Measurements from ENCODE around the gene CDK19. TPM values are rescaled to one million over a fixed set of nuclear protein-coding genes. Genes with fewer than 3 reads are reported as not detected.
"Not testable (repeated sequence)": the region's sequence is repeated elsewhere in the genome, so short reads cannot be mapped to it uniquely, and the experiment has no call there.

The CDK19 gene
- total and polyA plus RNA-seq, 12 donors = 3.5 to 59.1 (median 7.9) TPM

GRCh38 chr6:110756817-110757216 lies 58.5 kb downstream of the CDK19 start:
- WGBS, 4 donors = 73 to 85% (median 79%) methylated on average over 2 of the region's 2 CpGs
- intact Hi-C loops (cut with DNase I) = no loop called here
- Histone ChIP-seq H3K27ac (no peak overlapping the region), H3K27me3 (no peaks in the 10 kb centered on the region), H3K4me1 (replicated peaks in 1 of 2) (no peaks in the 10 kb centered on the region), H3K9me3 (replicated peaks in 1 of 3) (no peaks in the 10 kb centered on the region), H3K36me3 (replicated peaks in 1 of 2) (no peaks in the 10 kb centered on the region), H3K4me3 (no peak overlapping the region)
- no peak for TF ChIP-seq POLR2A (IDR thresholded peaks at IDR 0.05)
- TF ChIP-seq CTCF (IDR thresholded peaks at IDR 0.05) = no peak
- DNase-seq = no peak

GRCh38 chr6:110755411-110755834 lies 59.8 kb downstream of the CDK19 start:
- no peaks in the 10 kb centered on the region for H3K36me3 ChIP-seq (replicated peaks in 1 of 2)
- no peak overlapping the region for H3K27ac ChIP-seq
- 76 to 87% (median 80%) methylated on average over 3 of the region's 3 CpGs for WGBS, 4 donors
- no peaks in the 10 kb centered on the region for H3K9me3 ChIP-seq (replicated peaks in 1 of 3)
- no peak overlapping the region for H3K4me3 ChIP-seq
- intact Hi-C loops (cut with DNase I) = no loop called here
- no peak for TF ChIP-seq CTCF (IDR thresholded peaks at IDR 0.05)
- no peak for TF ChIP-seq POLR2A (IDR thresholded peaks at IDR 0.05)
- no peaks in the 10 kb centered on the region for H3K4me1 ChIP-seq (replicated peaks in 1 of 2)
- DNase-seq = no peak
- H3K27me3 ChIP-seq = no peaks in the 10 kb centered on the region

GRCh38 chr6:110753936-110754668 lies 61.2 kb downstream of the CDK19 start:
- H3K4me1 ChIP-seq (replicated peaks in 1 of 2); DNase-seq; H3K27ac ChIP-seq; H3K27me3 ChIP-seq; H3K9me3 ChIP-seq (replicated peaks in 1 of 3); H3K36me3 ChIP-seq (replicated peaks in 1 of 2); H3K4me3 ChIP-seq; intact Hi-C loops (cut with DNase I): not testable (repeated sequence)
- 97 to 99% (median 98%) methylated on average over 9 of the region's 9 CpGs for WGBS, 4 donors

GRCh38 chr6:110748453-110748852 lies 66.8 kb downstream of the CDK19 start:
- Histone ChIP-seq H3K4me1 (replicated peaks in 1 of 2) (peaks cover 0 to 3% of the 10 kb centered on the region in 2 donors), H3K36me3 (replicated peaks in 1 of 2) (no peaks in the 10 kb centered on the region), H3K27ac (no peak overlapping the region), H3K27me3 (no peaks in the 10 kb centered on the region), H3K4me3 (no peak overlapping the region), H3K9me3 (replicated peaks in 1 of 3) (no peaks in the 10 kb centered on the region)
- intact Hi-C loops (cut with DNase I) = no loop called here
- no peak for TF ChIP-seq POLR2A (IDR thresholded peaks at IDR 0.05)
- no peak for TF ChIP-seq CTCF (IDR thresholded peaks at IDR 0.05)
- DNase-seq = no peak
- WGBS, 4 donors = 41 to 53% (median 51%) methylated on average over 3 of the region's 3 CpGs

- no peaks in the 10 kb centered on the region for H3K36me3 ChIP-seq (replicated peaks in 1 of 2)
- no peak for TF ChIP-seq CTCF (IDR thresholded peaks at IDR 0.05)
- TF ChIP-seq POLR2A (IDR thresholded peaks at IDR 0.05) = no peak
- DNase-seq = no peak
- 80 to 93% (median 85%) methylated on average over 1 of the region's 1 CpG for WGBS, 4 donors
- H3K4me3 ChIP-seq = no peak overlapping the region
- H3K27me3 ChIP-seq = no peaks in the 10 kb centered on the region
- H3K27ac ChIP-seq = no peak overlapping the region
- peaks cover 0 to 7% (median 0%) of the 10 kb centered on the region in 3 donors for H3K9me3 ChIP-seq (replicated peaks in 1 of 3)
- intact Hi-C loops (cut with DNase I) = no loop called here
- H3K4me1 ChIP-seq (replicated peaks in 1 of 2) = peaks cover 0 to 3% of the 10 kb centered on the region in 2 donors
These were observed 68.6 kb downstream of the CDK19 start for GRCh38 chr6:110746680-110747079.

Data from adrenal gland (tissue), 12 donors.